Testis (tissue), 5 donors: ENCODE measurements around the gene KAT6B. TPM values are rescaled to one million over a fixed set of nuclear protein-coding genes. Genes with fewer than 3 reads are reported as not detected.
"Not testable (repeated sequence)": the region's sequence is repeated elsewhere in the genome, so short reads cannot be mapped to it uniquely, and the experiment has no call there.

Source experiments
- DNase-seq: peaks from one replicate; pipeline ENCODE4 v3.0.0-alpha.2; 2019
- H3K27ac ChIP-seq, 2 donors: fragments of 200-600 bp; sonication (generic); one replicate each; pipeline ENCODE4 v1.5.1; 2019
- H3K27me3 ChIP-seq: fragments of 200-600 bp; sonication (generic); one replicate; pipeline ENCODE4 v1.5.1; 2019
- H3K36me3 ChIP-seq: fragments of 200-600 bp; sonication (generic); one replicate; pipeline ENCODE4 v1.5.1; 2017; ENCODE audit warnings: low read depth; ENCODE audit errors: missing control alignments
- H3K4me1 ChIP-seq: fragments of 200-600 bp; sonication (generic); one replicate; pipeline ENCODE4 v1.5.1; 2019
- H3K4me3 ChIP-seq, 2 donors: fragments of 200-600 bp; sonication (generic); one replicate each; pipeline ENCODE4 v1.5.1; 2017 to 2019
- H3K9me3 ChIP-seq: fragments of 200-600 bp; sonication (generic); one replicate; pipeline ENCODE4 v1.5.1; 2017
- CTCF ChIP-seq, 3 experiments: fragments of 450-650 bp in 2 of 3; fragments of 200-600 bp in 1 of 3; sonication (generic) in 1 of 3; IDR thresholded peaks; one replicate each; pipeline ENCODE4 v1.5.1; 2016 to 2019; ENCODE audit warnings: antibody characterized with exemption in 3 of 3, mild to moderate bottlenecking in 2 of 3, moderate library complexity in 1 of 3
- POLR2A ChIP-seq: fragments of 450-650 bp; IDR thresholded peaks from one replicate; pipeline ENCODE4 v1.6.1; 2017; ENCODE audit warnings: antibody characterized with exemption, mild to moderate bottlenecking, moderate library complexity
- WGBS, 2 donors: methylation state at CpG; one replicate each; pipeline ENCODE4 v1.1.5; 2018; 5-methylcytosine and 5-hydroxymethylcytosine counted together
- intact Hi-C: fragments of 100-400 bp; cut with DNase I; formaldehyde crosslinking; loops from one replicate; pipeline ENCODE4 v1.15.1; 2023; ENCODE audit warnings: low total_unique reads
- long read RNA-seq, 2 donors: transcript quantifications; one replicate each; lab custom pipeline, GENCODE V29; 2026
- polyA plus RNA-seq: library from polyadenylated mRNA; stranded (reverse); fragments of 350-450 nt; fragmentation: Illumina TruSeq; extraction: RNeasy Lipid Tissue Mini Kit (QIAGEN cat#74804); gene quantifications from one replicate; pipeline ENCODE4 v1.2.3, GENCODE V29; 2014; ENCODE audit warnings: low read depth, low replicate concordance; ENCODE audit not compliant: insufficient read depth
- total RNA-seq, 2 donors: library from RNA; depleted of rRNA; stranded (reverse); fragments of >200 nt; gene quantifications; one replicate each; pipeline ENCODE4 v1.2.3, GENCODE V29; 2016

Gene KAT6B
- total RNA-seq (100 to 1,000 TPM; 106 to 109 TPM), polyA plus RNA-seq (23.9 TPM)
- long read RNA-seq, donor 1, full-length matches to known transcripts: 4 of 33 reads
- long read RNA-seq, donor 1, partial matches to known transcripts: 29 of 33 reads
- long read RNA-seq, donor 1, other reads (novel, unspliced or antisense): 0 of 33 reads
- long read RNA-seq, donor 2: 0 reads

GRCh38 chr10:74826142-74827044 lies at the start of gene KAT6B:
Gene KAT6B, plus strand, starts transcription at chr10:74826600. Its CDS starts 16,258 bp downstream, at chr10:74842858.
- peak; percentile 100 for DNase-seq
- no peaks in the 10 kb centered on the region for H3K36me3 ChIP-seq
- TF ChIP-seq CTCF (IDR thresholded peaks at IDR 0.05) (peak in 2 of 3 experiments; percentile 7 to 36), POLR2A (no peak)
- WGBS, 2 donors: 1% methylated on average over 25 to 55 of the region's 67 CpGs
- intact Hi-C loops: no loop called here
- H3K4me3 ChIP-seq: peak within 1 kb of the TSS; percentile 89 to 98
- H3K27ac ChIP-seq: peak within 1 kb of the TSS; percentile 100
- no peaks in the 10 kb centered on the region for H3K9me3 ChIP-seq
- no peaks in the 10 kb centered on the region for H3K27me3 ChIP-seq
- H3K4me1 ChIP-seq: peaks cover 41% of the 10 kb centered on the region

GRCh38 chr10:74778436-74779094 lies 47.8 kb upstream of the KAT6B start:
- 62 to 72% methylated on average over 12 of the region's 12 CpGs for WGBS, 2 donors
- H3K27me3 ChIP-seq: no peaks in the 10 kb centered on the region
- TF ChIP-seq POLR2A (no peak), CTCF (IDR thresholded peaks at IDR 0.05) (no peak)
- DNase-seq: peak; percentile 74
- H3K4me1 ChIP-seq: no peaks in the 10 kb centered on the region
- H3K4me3 ChIP-seq: no peak overlapping the region
- H3K27ac ChIP-seq: no peak overlapping the region
- no peaks in the 10 kb centered on the region for H3K9me3 ChIP-seq
- intact Hi-C loops: no loop called here
- H3K36me3 ChIP-seq: no peaks in the 10 kb centered on the region

- H3K27me3 ChIP-seq, H3K9me3 ChIP-seq, DNase-seq, intact Hi-C loops, H3K4me1 ChIP-seq, H3K27ac ChIP-seq, H3K36me3 ChIP-seq, H3K4me3 ChIP-seq: not testable (repeated sequence)
- WGBS, 2 donors: 89 to 97% methylated on average over 4 of the region's 4 CpGs
These were observed 44.5 kb upstream of the KAT6B start for GRCh38 chr10:74781870-74782269.

- WGBS, 2 donors: 82 to 86% methylated on average over 1 of the region's 1 CpG
- H3K36me3 ChIP-seq: no peaks in the 10 kb centered on the region
- H3K27ac ChIP-seq: no peak overlapping the region
- no peak for DNase-seq
- no peaks in the 10 kb centered on the region for H3K4me1 ChIP-seq
- intact Hi-C loops: no loop called here
- no peaks in the 10 kb centered on the region for H3K27me3 ChIP-seq
- TF ChIP-seq CTCF (IDR thresholded peaks at IDR 0.05) (no peak), POLR2A (no peak)
- H3K4me3 ChIP-seq: no peak overlapping the region
- H3K9me3 ChIP-seq: no peaks in the 10 kb centered on the region
These were observed 41.9 kb upstream of the KAT6B start for GRCh38 chr10:74784462-74784861.

DNA sequence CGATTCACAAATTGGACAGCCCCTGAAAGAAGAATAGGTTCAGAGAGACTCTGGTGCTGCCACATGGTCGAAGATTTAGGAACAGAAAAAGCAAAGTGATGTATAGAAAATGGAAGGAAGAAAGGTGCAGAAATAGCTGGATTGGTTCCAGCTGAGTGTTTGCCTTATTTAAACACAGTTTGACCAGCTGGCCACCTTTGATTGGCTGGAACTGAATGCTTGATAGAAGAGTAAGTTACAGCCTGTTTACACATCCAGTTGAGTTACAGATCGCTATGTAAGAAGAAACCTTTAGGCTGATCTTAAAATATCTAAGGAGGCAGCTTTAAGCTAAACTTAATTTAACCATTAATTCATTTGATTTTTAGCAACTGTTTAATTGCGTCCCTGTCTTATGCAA lies 40.3 kb upstream of the KAT6B start:
- H3K4me3 ChIP-seq: no peak overlapping the region
- TF ChIP-seq CTCF (IDR thresholded peaks at IDR 0.05) (no peak), POLR2A (no peak)
- no peaks in the 10 kb centered on the region for H3K9me3 ChIP-seq
- no peaks in the 10 kb centered on the region for H3K4me1 ChIP-seq
- intact Hi-C loops: no loop called here
- WGBS, 2 donors: 86 to 89% methylated on average over 4 of the region's 4 CpGs
- H3K27ac ChIP-seq: no peak overlapping the region
- DNase-seq: no peak
- no peaks in the 10 kb centered on the region for H3K36me3 ChIP-seq
- no peaks in the 10 kb centered on the region for H3K27me3 ChIP-seq
